Measurements from ENCODE around the gene PRDM16.

PRDM16 gene

GRCh38 chr1:3142751-3143150, 73.7 kb downstream of the PRDM16 start:
- Histone ChIP-seq H3K36me3 (ENCODE audit: control insufficient read depth in 2 of 2, insufficient read depth in 1 of 2, low read length in 2 of 2) (no peaks in the 10 kb centered on the region), H3K27ac (ENCODE audit: extremely low read depth, low read depth, low read length) (no peak overlapping the region), H3K4me3 (ENCODE audit: low read depth, low read length) (no peak overlapping the region), H3K9me3 (ENCODE audit: control insufficient read depth, insufficient read depth, low read depth, low read length) (no peaks in the 10 kb centered on the region), H3K4me1 (ENCODE audit: control insufficient read depth, insufficient read depth, low read length) (peaks cover 4% of the 10 kb centered on the region; the same call in 1 of the 2 replicates)
- CTCF ChIA-PET = no interaction called here
- POLR2A ChIA-PET = no interaction called here
- no peak for TF ChIP-seq ZNF16 (tag by site-specific recombination; IDR thresholded peaks at IDR 0.05; ENCODE audit: low read depth)
- TF ChIP-seq ZNF747 (tag by site-specific recombination; IDR thresholded peaks at IDR 0.05) = no peak
- no peak for TF ChIP-seq PATZ1 (tag by site-specific recombination; IDR thresholded peaks at IDR 0.05)
- TF ChIP-seq ZNF121 (tag by site-specific recombination; IDR thresholded peaks at IDR 0.05) = no peak
- no peak for TF ChIP-seq ZNF248 (tag by site-specific recombination; IDR thresholded peaks at IDR 0.05)
- no peak for TF ChIP-seq ZNF362 (tag by site-specific recombination; IDR thresholded peaks at IDR 0.05)
- no peak for TF ChIP-seq GLI2 (tag by site-specific recombination; IDR thresholded peaks at IDR 0.05; ENCODE audit: borderline replicate concordance, low read depth)
- TF ChIP-seq BCL11B (tag by site-specific recombination; IDR thresholded peaks at IDR 0.05; ENCODE audit: low read depth) = no peak

- POLR2A ChIA-PET = no interaction called here
- no peak for TF ChIP-seq ZNF248 (tag by site-specific recombination; IDR thresholded peaks at IDR 0.05)
- TF ChIP-seq KLF10 (tag by site-specific recombination; IDR thresholded peaks at IDR 0.05) = no peak
- peak; percentile 85 for TF ChIP-seq ZFHX2 (tag by site-specific recombination; conservative IDR thresholded peaks at IDR 0.05)
- TF ChIP-seq EGR2 (tag by site-specific recombination; IDR thresholded peaks at IDR 0.05; ENCODE audit: low read depth) = peak; percentile 71
- Histone ChIP-seq H3K36me3 (ENCODE audit: control insufficient read depth in 2 of 2, insufficient read depth in 1 of 2, low read length in 2 of 2) (no peaks in the 10 kb centered on the region), H3K4me3 (ENCODE audit: low read depth, low read length) (no peak overlapping the region), H3K27ac (ENCODE audit: extremely low read depth, low read depth, low read length) (no peak overlapping the region), H3K4me1 (ENCODE audit: control insufficient read depth, insufficient read depth, low read length) (no peaks in the 10 kb centered on the region), H3K9me3 (ENCODE audit: control insufficient read depth, insufficient read depth, low read depth, low read length) (no peaks in the 10 kb centered on the region)
- CTCF ChIA-PET = no interaction called here
These were observed 76.7 kb downstream of the PRDM16 start for GRCh38 chr1:3145532-3146325.

GRCh38 chr1:3146458-3146857, 77.5 kb downstream of the PRDM16 start:
- ChIA-PET POLR2A (no interaction called here), CTCF (no interaction called here)
- Histone ChIP-seq H3K4me3 (ENCODE audit: low read depth, low read length) (no peak overlapping the region), H3K4me1 (ENCODE audit: control insufficient read depth, insufficient read depth, low read length) (no peaks in the 10 kb centered on the region), H3K36me3 (ENCODE audit: control insufficient read depth in 2 of 2, insufficient read depth in 1 of 2, low read length in 2 of 2) (no peaks in the 10 kb centered on the region), H3K9me3 (ENCODE audit: control insufficient read depth, insufficient read depth, low read depth, low read length) (no peaks in the 10 kb centered on the region), H3K27ac (ENCODE audit: extremely low read depth, low read depth, low read length) (no peak overlapping the region)
- TF ChIP-seq ZNF169 (tag by site-specific recombination; IDR thresholded peaks at IDR 0.05) = no peak
- TF ChIP-seq ZNF18 (tag by site-specific recombination; IDR thresholded peaks at IDR 0.05) = peak; percentile 20; the same call in 1 of the 2 replicates

GRCh38 chr1:3146907-3147306, 77.9 kb downstream of the PRDM16 start:
- ChIA-PET CTCF (no interaction called here), POLR2A (no interaction called here)
- no peaks in the 10 kb centered on the region for H3K4me1 ChIP-seq (ENCODE audit: control insufficient read depth, insufficient read depth, low read length)
- H3K9me3 ChIP-seq (ENCODE audit: control insufficient read depth, insufficient read depth, low read depth, low read length) = no peaks in the 10 kb centered on the region
- H3K27ac ChIP-seq (ENCODE audit: extremely low read depth, low read depth, low read length) = no peak overlapping the region
- TF ChIP-seq ZBTB6 (tag by site-specific recombination; IDR thresholded peaks at IDR 0.05) (no peak), SETDB1 (IDR thresholded peaks at IDR 0.05; ENCODE audit: insufficient read length, low read length) (no peak), ZNF18 (tag by site-specific recombination; IDR thresholded peaks at IDR 0.05) (peak; percentile 52; the same call in 1 of the 2 replicates), ZSCAN4 (tag by site-specific recombination; IDR thresholded peaks at IDR 0.05) (peak; percentile 89), ZNF664 (tag by site-specific recombination; IDR thresholded peaks at IDR 0.05) (no peak)
- H3K36me3 ChIP-seq (ENCODE audit: control insufficient read depth in 2 of 2, insufficient read depth in 1 of 2, low read length in 2 of 2) = no peaks in the 10 kb centered on the region
- H3K4me3 ChIP-seq (ENCODE audit: low read depth, low read length) = no peak overlapping the region
